ENCODE data around the gene DPYSL3. TPM values are rescaled to one million over a fixed set of nuclear protein-coding genes. Genes with fewer than 3 reads are reported as not detected.

Gene DPYSL3
- total and polyA plus RNA-seq, 7 experiments from 2014 or later: 0.08 to 1.2 (median 0.11) TPM; not detected in 4

DNA sequence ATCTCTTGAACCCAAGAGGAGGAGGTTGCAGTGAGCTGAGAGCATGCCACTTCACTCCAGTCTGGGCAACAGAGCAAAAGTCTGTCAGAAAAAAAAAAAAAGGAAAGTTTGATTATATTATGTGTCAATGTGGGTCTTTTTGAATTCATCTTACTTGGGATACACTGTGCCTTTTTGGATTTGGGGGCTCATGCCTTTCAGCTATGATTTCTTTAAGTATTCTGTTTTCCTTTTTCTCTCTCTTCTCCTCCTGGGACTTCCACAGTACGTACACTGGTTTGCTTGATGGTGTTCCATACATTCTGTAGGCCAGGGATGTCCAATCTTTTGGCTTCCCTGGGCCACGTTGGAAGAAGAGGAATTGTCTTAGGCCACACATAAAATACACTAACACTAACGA lies 128.3 kb downstream of the DPYSL3 start:
- H3K4me3 Mint-ChIP-seq: no peak overlapping the region
- DNase-seq (no peak), ATAC-seq (no peak)
- peaks cover 0 to 17% (median 2%) of the 10 kb centered on the region in 5 donors for H3K27me3 Mint-ChIP-seq
- CTCF ChIA-PET: interaction anchor here (0.6 kb wide), 1 partner anchor 89 kb away, joined by 3 read pairs; no protein-coding TSS in a partner anchor
- Histone ChIP-seq H3K36me3 (ENCODE audit: control insufficient read depth in 2 of 3, insufficient read depth in 3 of 3, low read length in 3 of 3) (no peaks in the 10 kb centered on the region), H3K4me1 (ENCODE audit: control insufficient read depth in 2 of 2, insufficient read depth in 2 of 2, low read length in 2 of 2) (no peaks in the 10 kb centered on the region), H3K27me3 (ENCODE audit: control insufficient read depth in 2 of 2, insufficient read depth in 2 of 2, low read length in 2 of 2) (no peaks in the 10 kb centered on the region), H3K9me3 (ENCODE audit: control insufficient read depth in 2 of 3, low read length in 3 of 3) (no peaks in the 10 kb centered on the region), H3K27ac (ENCODE audit: low read depth, low read length) (no peak overlapping the region), H3K4me3 (ENCODE audit: low read length) (no peak overlapping the region)
- peaks cover 0 to 4% (median 0%) of the 10 kb centered on the region in 5 donors for H3K36me3 Mint-ChIP-seq
- no peak overlapping the region for H3K27ac Mint-ChIP-seq
- H3K4me1 Mint-ChIP-seq: peaks cover 0 to 2% (median 0%) of the 10 kb centered on the region in 7 donors
- peaks cover 0 to 17% (median 4%) of the 10 kb centered on the region in 11 donors for H3K9me3 Mint-ChIP-seq
- intact Hi-C loops (cut with micrococcal nuclease): no loop called here
- POLR2A ChIA-PET: no interaction called here

DNA sequence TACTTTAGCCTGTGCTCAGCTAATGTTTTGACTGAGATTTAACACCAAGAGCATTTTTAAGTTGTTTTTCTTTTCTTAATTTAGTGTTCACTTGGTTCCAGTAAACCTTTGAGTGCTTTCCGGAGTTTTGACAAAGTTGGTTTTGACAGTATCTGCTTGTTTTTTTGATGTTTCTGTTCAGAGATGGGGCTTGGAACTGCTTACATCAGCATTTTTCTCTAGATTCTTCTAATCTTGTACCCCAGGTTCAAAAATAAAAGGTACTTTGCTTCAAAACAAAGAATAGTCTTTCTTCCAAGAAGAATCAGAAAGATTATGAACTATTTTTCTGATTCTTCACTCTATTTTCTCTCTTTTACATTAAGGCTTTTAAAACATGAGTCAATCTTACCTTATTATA lies 132.2 kb downstream of the DPYSL3 start:
- Histone ChIP-seq H3K27ac (ENCODE audit: low read depth, low read length) (no peak overlapping the region), H3K4me3 (ENCODE audit: low read length) (no peak overlapping the region), H3K9me3 (ENCODE audit: control insufficient read depth in 2 of 3, low read length in 3 of 3) (no peaks in the 10 kb centered on the region), H3K4me1 (ENCODE audit: control insufficient read depth in 2 of 2, insufficient read depth in 2 of 2, low read length in 2 of 2) (no peaks in the 10 kb centered on the region), H3K27me3 (ENCODE audit: control insufficient read depth in 2 of 2, insufficient read depth in 2 of 2, low read length in 2 of 2) (no peaks in the 10 kb centered on the region), H3K36me3 (ENCODE audit: control insufficient read depth in 2 of 3, insufficient read depth in 3 of 3, low read length in 3 of 3) (no peaks in the 10 kb centered on the region)
- Mint-ChIP-seq H3K36me3 (peaks cover 0 to 4% (median 0%) of the 10 kb centered on the region in 5 donors), H3K4me1 (peaks cover 0 to 2% (median 0%) of the 10 kb centered on the region in 7 donors), H3K27ac (no peak overlapping the region), H3K4me3 (no peak overlapping the region), H3K27me3 (peaks cover 0 to 17% (median 5%) of the 10 kb centered on the region in 5 donors), H3K9me3 (peaks cover 0 to 17% (median 4%) of the 10 kb centered on the region in 11 donors)
- intact Hi-C loops (cut with micrococcal nuclease): no loop called here
- ChIA-PET POLR2A (no interaction called here), CTCF (no interaction called here)
- ATAC-seq: no peak
- no peak for DNase-seq

DNA sequence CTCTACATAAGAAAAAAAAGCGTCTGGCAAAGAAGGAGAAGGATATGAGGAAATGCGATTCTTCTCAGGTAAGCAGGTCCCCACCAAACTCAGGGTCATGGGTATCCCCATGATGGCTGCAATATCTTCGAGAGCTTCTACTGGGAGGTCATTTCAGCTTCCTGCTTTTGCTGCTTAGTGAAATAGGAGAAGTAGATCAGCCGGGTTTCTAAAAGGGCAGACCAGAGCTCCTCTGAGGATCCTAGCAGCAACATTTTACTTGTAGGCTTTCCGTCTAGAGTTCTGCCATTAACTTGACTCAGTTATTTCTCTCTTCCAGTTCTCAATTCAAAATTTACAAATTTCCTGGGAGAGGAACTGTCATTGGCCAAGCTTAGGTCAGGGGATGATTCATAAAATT lies 134.7 kb downstream of the DPYSL3 start:
- Mint-ChIP-seq H3K4me1 (peaks cover 0 to 2% (median 0%) of the 10 kb centered on the region in 7 donors), H3K4me3 (no peak overlapping the region), H3K27ac (no peak overlapping the region), H3K36me3 (peaks cover 0 to 4% (median 0%) of the 10 kb centered on the region in 5 donors), H3K9me3 (peaks cover 0 to 15% (median 4%) of the 10 kb centered on the region in 11 donors), H3K27me3 (peaks cover 0 to 13% (median 8%) of the 10 kb centered on the region in 5 donors)
- POLR2A ChIA-PET: interaction anchor here (0.6 kb wide), 1 partner anchor 12 kb away, joined by 5 read pairs; no protein-coding TSS in a partner anchor
- CTCF ChIA-PET: no interaction called here
- Histone ChIP-seq H3K4me1 (ENCODE audit: control insufficient read depth in 2 of 2, insufficient read depth in 2 of 2, low read length in 2 of 2) (no peaks in the 10 kb centered on the region), H3K4me3 (ENCODE audit: low read length) (no peak overlapping the region), H3K27ac (ENCODE audit: low read depth, low read length) (no peak overlapping the region), H3K9me3 (ENCODE audit: control insufficient read depth in 2 of 3, low read length in 3 of 3) (no peaks in the 10 kb centered on the region), H3K27me3 (ENCODE audit: control insufficient read depth in 2 of 2, insufficient read depth in 2 of 2, low read length in 2 of 2) (no peaks in the 10 kb centered on the region), H3K36me3 (ENCODE audit: control insufficient read depth in 2 of 3, insufficient read depth in 3 of 3, low read length in 3 of 3) (no peaks in the 10 kb centered on the region)
- ATAC-seq (no peak), DNase-seq (no peak)
- intact Hi-C loops (cut with micrococcal nuclease): no loop called here

DNA sequence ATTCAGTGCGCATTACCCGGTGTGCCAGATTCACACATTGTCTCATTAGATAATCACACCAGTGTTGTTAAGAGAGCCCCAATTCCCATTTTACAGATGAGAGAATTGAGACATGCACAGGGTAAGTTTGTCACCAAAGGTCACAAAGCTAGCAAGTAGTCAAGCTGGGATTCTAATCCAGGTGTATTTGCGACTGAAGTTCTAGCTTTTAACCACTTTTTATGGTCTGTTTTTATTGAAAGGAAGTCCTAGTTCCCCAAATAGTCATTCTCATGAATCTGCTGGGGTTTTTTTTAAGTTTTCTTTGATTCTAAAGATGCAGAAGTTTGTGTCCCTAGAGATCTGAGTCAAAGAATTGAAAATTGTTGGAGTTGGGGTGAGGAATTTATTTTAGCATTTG lies 136.5 kb downstream of the DPYSL3 start:
- ATAC-seq: no peak
- no peaks in the 10 kb centered on the region for H3K27me3 ChIP-seq (ENCODE audit: control insufficient read depth in 2 of 2, insufficient read depth in 2 of 2, low read length in 2 of 2)
- no peak for DNase-seq
- no peak overlapping the region for H3K4me3 ChIP-seq (ENCODE audit: low read length)
- Mint-ChIP-seq H3K27me3 (peaks cover 0 to 9% (median 3%) of the 10 kb centered on the region in 5 donors), H3K4me1 (no peaks in the 10 kb centered on the region), H3K36me3 (no peaks in the 10 kb centered on the region), H3K27ac (no peak overlapping the region), H3K9me3 (peaks cover 0 to 8% (median under 1%) of the 10 kb centered on the region in 11 donors), H3K4me3 (no peak overlapping the region)
- CTCF ChIA-PET: no interaction called here
- no peaks in the 10 kb centered on the region for H3K36me3 ChIP-seq (ENCODE audit: control insufficient read depth in 2 of 3, insufficient read depth in 3 of 3, low read length in 3 of 3)
- H3K9me3 ChIP-seq (ENCODE audit: control insufficient read depth in 2 of 3, low read length in 3 of 3): no peaks in the 10 kb centered on the region
- H3K4me1 ChIP-seq (ENCODE audit: control insufficient read depth in 2 of 2, insufficient read depth in 2 of 2, low read length in 2 of 2): no peaks in the 10 kb centered on the region
- intact Hi-C loops (cut with micrococcal nuclease): no loop called here
- no peak overlapping the region for H3K27ac ChIP-seq (ENCODE audit: low read depth, low read length)
- POLR2A ChIA-PET: no interaction called here

DNA sequence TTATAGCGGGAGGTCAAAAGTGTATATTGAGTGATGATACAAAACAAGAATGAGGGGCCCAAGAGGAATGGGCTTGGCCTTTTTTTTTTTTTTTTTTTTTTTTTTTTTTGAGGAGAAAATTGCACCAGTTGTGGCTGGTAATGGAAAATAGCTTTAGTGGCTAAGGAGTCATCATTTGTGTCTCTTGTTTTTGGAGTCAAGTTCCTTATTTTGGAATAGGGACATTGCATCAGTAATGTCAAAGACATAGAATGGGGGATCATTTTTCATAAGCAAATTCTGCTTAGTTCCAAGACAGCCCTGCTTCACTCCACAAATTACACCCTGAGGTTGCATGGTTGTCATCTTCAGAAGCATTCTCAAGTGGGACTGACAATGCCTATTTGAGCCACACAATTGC lies 137.7 kb downstream of the DPYSL3 start:
- Mint-ChIP-seq H3K27me3 (peaks cover 0 to 9% (median 0%) of the 10 kb centered on the region in 5 donors), H3K4me1 (no peaks in the 10 kb centered on the region), H3K4me3 (no peak overlapping the region), H3K36me3 (no peaks in the 10 kb centered on the region), H3K27ac (no peak overlapping the region), H3K9me3 (peaks cover 0 to 6% (median 0%) of the 10 kb centered on the region in 11 donors)
- POLR2A ChIA-PET: no interaction called here
- Histone ChIP-seq H3K4me1 (ENCODE audit: control insufficient read depth in 2 of 2, insufficient read depth in 2 of 2, low read length in 2 of 2) (no peaks in the 10 kb centered on the region), H3K9me3 (ENCODE audit: control insufficient read depth in 2 of 3, low read length in 3 of 3) (no peaks in the 10 kb centered on the region), H3K36me3 (ENCODE audit: control insufficient read depth in 2 of 3, insufficient read depth in 3 of 3, low read length in 3 of 3) (no peaks in the 10 kb centered on the region), H3K4me3 (ENCODE audit: low read length) (no peak overlapping the region), H3K27me3 (ENCODE audit: control insufficient read depth in 2 of 2, insufficient read depth in 2 of 2, low read length in 2 of 2) (no peaks in the 10 kb centered on the region), H3K27ac (ENCODE audit: low read depth, low read length) (no peak overlapping the region)
- no peak for DNase-seq
- intact Hi-C loops (cut with micrococcal nuclease): no loop called here
- CTCF ChIA-PET: no interaction called here
- ATAC-seq: no peak

DNA sequence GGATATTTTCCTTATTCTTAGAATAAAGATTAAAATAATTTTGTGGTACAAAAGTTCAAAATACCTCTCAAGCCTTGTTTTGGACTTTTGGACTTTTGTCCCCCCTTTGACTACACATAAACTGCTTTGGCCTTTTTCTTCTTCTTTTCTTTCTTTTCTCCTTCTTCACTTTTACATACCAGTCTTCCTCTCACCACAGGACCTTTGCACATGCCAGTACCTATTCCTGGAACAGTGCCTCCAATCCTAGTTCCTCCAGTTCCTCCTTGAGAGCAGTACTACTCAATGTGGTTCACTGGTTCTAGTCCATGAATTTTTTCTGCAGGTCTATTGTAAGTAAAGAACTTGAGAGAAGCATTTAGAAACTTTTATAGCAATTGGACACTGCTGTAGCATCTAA lies 138.6 kb downstream of the DPYSL3 start:
- Mint-ChIP-seq H3K4me3 (no peak overlapping the region), H3K4me1 (no peaks in the 10 kb centered on the region), H3K27me3 (peaks cover 0 to 7% (median 0%) of the 10 kb centered on the region in 5 donors), H3K27ac (no peak overlapping the region), H3K9me3 (peaks cover 0 to 6% (median 0%) of the 10 kb centered on the region in 11 donors), H3K36me3 (no peaks in the 10 kb centered on the region)
- no peak for DNase-seq
- ChIA-PET CTCF (no interaction called here), POLR2A (no interaction called here)
- no peak for ATAC-seq
- Histone ChIP-seq H3K9me3 (ENCODE audit: control insufficient read depth in 2 of 3, low read length in 3 of 3) (no peaks in the 10 kb centered on the region), H3K4me1 (ENCODE audit: control insufficient read depth in 2 of 2, insufficient read depth in 2 of 2, low read length in 2 of 2) (no peaks in the 10 kb centered on the region), H3K27ac (ENCODE audit: low read depth, low read length) (no peak overlapping the region), H3K36me3 (ENCODE audit: control insufficient read depth in 2 of 3, insufficient read depth in 3 of 3, low read length in 3 of 3) (no peaks in the 10 kb centered on the region), H3K4me3 (ENCODE audit: low read length) (no peak overlapping the region), H3K27me3 (ENCODE audit: control insufficient read depth in 2 of 2, insufficient read depth in 2 of 2, low read length in 2 of 2) (no peaks in the 10 kb centered on the region)
- intact Hi-C loops (cut with micrococcal nuclease): no loop called here

DNA sequence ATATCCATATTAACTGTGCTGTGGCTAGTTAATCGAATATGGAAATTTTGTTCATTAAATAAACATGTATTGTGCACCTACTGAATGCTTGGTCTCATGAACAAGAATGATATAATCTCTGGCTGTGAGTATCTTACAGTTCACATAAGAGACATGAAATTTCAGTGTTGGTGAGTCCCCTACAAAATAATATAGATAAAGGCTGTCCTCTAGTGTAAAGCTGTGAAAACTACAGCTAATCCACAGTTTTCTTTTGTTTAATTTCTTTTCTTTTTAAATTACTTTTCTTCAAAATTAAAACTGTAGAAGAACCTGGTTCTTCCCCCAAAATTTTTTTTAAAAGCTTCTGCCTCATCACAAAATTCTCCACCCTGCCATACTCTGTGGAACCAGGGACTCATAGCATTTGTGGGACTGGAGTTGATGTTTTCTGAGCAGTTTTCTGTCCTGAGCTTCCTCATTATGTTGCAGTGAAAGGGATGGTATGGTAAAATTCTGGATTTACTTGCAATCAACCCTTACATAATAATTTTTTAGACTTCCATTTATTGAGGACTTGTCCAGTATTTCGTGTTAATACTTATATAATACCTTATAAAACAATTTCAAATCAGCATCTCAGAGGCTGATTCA lies 140.0 kb downstream of the DPYSL3 start:
- POLR2A ChIA-PET: no interaction called here
- Mint-ChIP-seq H3K27ac (no peak overlapping the region), H3K4me1 (no peaks in the 10 kb centered on the region), H3K4me3 (no peak overlapping the region), H3K27me3 (peaks cover 0 to 7% (median 0%) of the 10 kb centered on the region in 5 donors), H3K36me3 (no peaks in the 10 kb centered on the region), H3K9me3 (peaks cover 0 to 8% (median 0%) of the 10 kb centered on the region in 11 donors)
- Histone ChIP-seq H3K27me3 (ENCODE audit: control insufficient read depth in 2 of 2, insufficient read depth in 2 of 2, low read length in 2 of 2) (no peaks in the 10 kb centered on the region), H3K36me3 (ENCODE audit: control insufficient read depth in 2 of 3, insufficient read depth in 3 of 3, low read length in 3 of 3) (no peaks in the 10 kb centered on the region), H3K27ac (ENCODE audit: low read depth, low read length) (no peak overlapping the region), H3K4me3 (ENCODE audit: low read length) (no peak overlapping the region), H3K9me3 (ENCODE audit: control insufficient read depth in 2 of 3, low read length in 3 of 3) (no peaks in the 10 kb centered on the region), H3K4me1 (ENCODE audit: control insufficient read depth in 2 of 2, insufficient read depth in 2 of 2, low read length in 2 of 2) (no peaks in the 10 kb centered on the region)
- DNase-seq (no peak), ATAC-seq (no peak)
- CTCF ChIA-PET: interaction anchor here (1.2 to 1.7 kb wide), 3 partner anchors 11 to 181 kb away, joined by 3 to 5 read pairs (median 5); no protein-coding TSS in a partner anchor
- intact Hi-C loops (cut with micrococcal nuclease): loop anchor here in 1 of 2 donors (2.0 to 5.0 kb wide), 2 partner anchors 403 to 708 kb away; no protein-coding TSS in a partner anchor

Data from naive thymus-derived CD4-positive, alpha-beta T cell (primary cell).